GM18951 (cell line): ENCODE measurements around the gene TMEM255B.

Source experiments
- POLR2A ChIP-seq: IDR thresholded peaks from 4 replicates; pipeline ENCODE4 v1.6.1; 2011; ENCODE audit warnings: mild to moderate bottlenecking; ENCODE audit not compliant: insufficient read length, insufficient read depth; ENCODE audit errors: extremely low read depth
- in situ Hi-C: fragments of 300-500 bp; cut with MboI; formaldehyde crosslinking; loops from one replicate; pipeline ENCODE4 v1.12.0; 2022; ENCODE audit warnings: low sequenced_read_pairs, mixed read lengths, inconsistent platforms; ENCODE audit not compliant: unreplicated experiment

TMEM255B gene

GRCh38 chr13:113862931-113863523 lies 104.0 kb downstream of the TMEM255B start:
- TF ChIP-seq POLR2A, result no peak
- in situ Hi-C loops, result no loop called here

- in situ Hi-C loops, result no loop called here
- TF ChIP-seq POLR2A, result no peak
Measured at GRCh38 chr13:113863524-113864272, 104.7 kb downstream of the TMEM255B start, which contains the start of gene GAS6. GAS6 (minus strand) TSS chr13:113864076; CDS start chr13:113863920, 156 bp downstream.

GRCh38 chr13:113864273-113864890 lies 105.4 kb downstream of the TMEM255B start:
- in situ Hi-C loops, result no loop called here
- TF ChIP-seq POLR2A, result no peak

- TF ChIP-seq POLR2A, result no peak
- in situ Hi-C loops, result no loop called here
Measured at GRCh38 chr13:113865427-113865826, 106.4 kb downstream of the TMEM255B start.
